Islet precursor cell (in vitro differentiated cells): ENCODE data around the gene OR6S1.
"Not testable (repeated sequence)": the region's sequence is repeated elsewhere in the genome, so short reads cannot be mapped to it uniquely, and the experiment has no call there.

ENCODE experiments used
- DNase-seq: peaks from one replicate; pipeline ENCODE4 v3.0.0-alpha.2; 2018

OR6S1 gene

GRCh38 chr14:20631023-20631879 is 10.2 kb downstream of the OR6S1 start:
- DNase-seq: peak; percentile 76

GRCh38 chr14:20630340-20631022 is 11.0 kb downstream of the OR6S1 start:
- DNase-seq: peak; percentile 76

GRCh38 chr14:20628063-20628854 is 13.2 kb downstream of the OR6S1 start:
- DNase-seq: no peak

- DNase-seq: no peak
Measured at GRCh38 chr14:20627346-20628027, 14.0 kb downstream of the OR6S1 start.

GRCh38 chr14:20626274-20626673 is 15.2 kb downstream of the OR6S1 start:
- DNase-seq: no peak

GRCh38 chr14:20624495-20625070 is 16.9 kb downstream of the OR6S1 start:
- peak; percentile 88 for DNase-seq

- no peak for DNase-seq
Measured at GRCh38 chr14:20623798-20624197, 17.7 kb downstream of the OR6S1 start.

GRCh38 chr14:20622816-20623291 is 18.6 kb downstream of the OR6S1 start:
- no peak for DNase-seq

- no peak for DNase-seq
Measured at GRCh38 chr14:20620798-20621478, 20.6 kb downstream of the OR6S1 start.

- DNase-seq: not testable (repeated sequence)
Measured at GRCh38 chr14:20619688-20620087, 21.8 kb downstream of the OR6S1 start.

GRCh38 chr14:20618271-20618749 is 23.2 kb downstream of the OR6S1 start:
- no peak for DNase-seq

GRCh38 chr14:20617138-20618003 is 24.1 kb downstream of the OR6S1 start:
- no peak for DNase-seq

GRCh38 chr14:20615996-20616395 is 25.5 kb downstream of the OR6S1 start:
- no peak for DNase-seq

GRCh38 chr14:20614038-20614840 is 27.3 kb downstream of the OR6S1 start:
- no peak for DNase-seq

GRCh38 chr14:20613094-20614037 is 28.1 kb downstream of the OR6S1 start:
- peak; percentile 98 for DNase-seq

GRCh38 chr14:20612403-20612802 is 29.1 kb downstream of the OR6S1 start:
- no peak for DNase-seq

GRCh38 chr14:20611277-20611676 is 30.2 kb downstream of the OR6S1 start:
- no peak for DNase-seq
